Mammary epithelial cell (primary cell): ENCODE results near the gene RNU7-1.

ENCODE experiments used
- EZH2 ChIP-seq: IDR thresholded peaks from 2 replicates; pipeline ENCODE4 v1.6.1; 2012; ENCODE audit warnings: low read length, inconsistent platforms, borderline replicate concordance
- TF ChIP-seq, protein P1 (sequence below), 2 donors: IDR thresholded peaks in 1 of 2; conservative IDR thresholded peaks in 1 of 2; 2 replicates each; pipeline ENCODE4 v1.5.1; 2011 to 2012; ENCODE audit warnings: inconsistent platforms in 2 of 2, low read length in 2 of 2, mild to moderate bottlenecking in 2 of 2, control low read depth in 1 of 2, low read depth in 1 of 2; ENCODE audit not compliant: insufficient read depth in 1 of 2; ENCODE audit errors: extremely low read depth in 1 of 2

DNA sequence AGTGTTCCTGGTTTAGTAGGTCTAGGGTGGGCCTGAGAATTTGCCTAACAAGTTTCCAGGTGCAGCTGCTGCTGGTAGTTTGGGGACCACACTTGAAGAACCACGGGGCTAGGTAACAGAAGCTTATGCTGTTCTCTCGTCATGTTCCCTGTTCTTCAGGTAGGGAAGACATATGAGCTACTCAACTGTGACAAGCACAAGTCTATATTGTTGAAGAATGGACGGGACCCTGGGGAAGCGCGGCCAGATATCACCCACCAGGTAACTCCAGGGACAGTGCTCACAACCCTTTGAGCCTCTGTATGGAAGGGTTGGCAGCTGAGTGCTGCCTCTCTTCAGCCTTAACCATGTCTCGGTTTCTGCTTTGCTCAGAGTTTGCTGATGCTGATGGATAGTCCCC lies 30.6 kb downstream of the RNU7-1 start:
- TF ChIP-seq, protein P1, sequence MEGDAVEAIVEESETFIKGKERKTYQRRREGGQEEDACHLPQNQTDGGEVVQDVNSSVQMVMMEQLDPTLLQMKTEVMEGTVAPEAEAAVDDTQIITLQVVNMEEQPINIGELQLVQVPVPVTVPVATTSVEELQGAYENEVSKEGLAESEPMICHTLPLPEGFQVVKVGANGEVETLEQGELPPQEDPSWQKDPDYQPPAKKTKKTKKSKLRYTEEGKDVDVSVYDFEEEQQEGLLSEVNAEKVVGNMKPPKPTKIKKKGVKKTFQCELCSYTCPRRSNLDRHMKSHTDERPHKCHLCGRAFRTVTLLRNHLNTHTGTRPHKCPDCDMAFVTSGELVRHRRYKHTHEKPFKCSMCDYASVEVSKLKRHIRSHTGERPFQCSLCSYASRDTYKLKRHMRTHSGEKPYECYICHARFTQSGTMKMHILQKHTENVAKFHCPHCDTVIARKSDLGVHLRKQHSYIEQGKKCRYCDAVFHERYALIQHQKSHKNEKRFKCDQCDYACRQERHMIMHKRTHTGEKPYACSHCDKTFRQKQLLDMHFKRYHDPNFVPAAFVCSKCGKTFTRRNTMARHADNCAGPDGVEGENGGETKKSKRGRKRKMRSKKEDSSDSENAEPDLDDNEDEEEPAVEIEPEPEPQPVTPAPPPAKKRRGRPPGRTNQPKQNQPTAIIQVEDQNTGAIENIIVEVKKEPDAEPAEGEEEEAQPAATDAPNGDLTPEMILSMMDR (conservative IDR thresholded peaks at IDR 0.05 in 1 of 2, IDR thresholded peaks at IDR 0.05 in 1 of 2; ENCODE audit: extremely low read depth in 1 of 2, insufficient read depth in 1 of 2, low read depth in 1 of 2, low read length in 2 of 2) = no peak
- no peak for TF ChIP-seq EZH2
